T-helper 1 cell treated with Interleukin-12 subunit alpha and Interleukin-12 subunit beta and Interleukin-4 antibody, amounts not matched to agents 30 μg/mL and 1 μg/mL, for 36 hours (primary cell): ENCODE data around the gene EXOC4.

Experiments used
- H3K27ac Mint-ChIP-seq: one replicate; pipeline ENCODE4 v1.8.0; 2021; ENCODE audit warnings: mild to moderate bottlenecking, mixed read lengths
- H3K27me3 Mint-ChIP-seq: one replicate; pipeline ENCODE4 v1.8.0; 2021; ENCODE audit warnings: low read depth, mixed read lengths
- H3K36me3 Mint-ChIP-seq: one replicate; pipeline ENCODE4 v1.8.0; 2021; ENCODE audit warnings: low read depth, mixed read lengths
- H3K4me1 Mint-ChIP-seq: one replicate; pipeline ENCODE4 v1.8.0; 2021; ENCODE audit warnings: low read depth, mixed read lengths
- H3K4me3 Mint-ChIP-seq: one replicate; pipeline ENCODE4 v1.8.0; 2021; ENCODE audit warnings: mild to moderate bottlenecking, moderate library complexity, mixed read lengths
- H3K9me3 Mint-ChIP-seq: one replicate; pipeline ENCODE4 v1.8.0; 2021; ENCODE audit warnings: mixed read lengths

The EXOC4 gene

GRCh38 chr7:133353775-133354174 is 100.9 kb downstream of the EXOC4 start:
- peaks cover 31% of the 10 kb centered on the region for H3K9me3 Mint-ChIP-seq
- no peak overlapping the region for H3K4me3 Mint-ChIP-seq
- no peak overlapping the region for H3K27ac Mint-ChIP-seq
- peaks cover 2% of the 10 kb centered on the region for H3K4me1 Mint-ChIP-seq
- peaks cover 11% of the 10 kb centered on the region for H3K36me3 Mint-ChIP-seq
- no peaks in the 10 kb centered on the region for H3K27me3 Mint-ChIP-seq

DNA sequence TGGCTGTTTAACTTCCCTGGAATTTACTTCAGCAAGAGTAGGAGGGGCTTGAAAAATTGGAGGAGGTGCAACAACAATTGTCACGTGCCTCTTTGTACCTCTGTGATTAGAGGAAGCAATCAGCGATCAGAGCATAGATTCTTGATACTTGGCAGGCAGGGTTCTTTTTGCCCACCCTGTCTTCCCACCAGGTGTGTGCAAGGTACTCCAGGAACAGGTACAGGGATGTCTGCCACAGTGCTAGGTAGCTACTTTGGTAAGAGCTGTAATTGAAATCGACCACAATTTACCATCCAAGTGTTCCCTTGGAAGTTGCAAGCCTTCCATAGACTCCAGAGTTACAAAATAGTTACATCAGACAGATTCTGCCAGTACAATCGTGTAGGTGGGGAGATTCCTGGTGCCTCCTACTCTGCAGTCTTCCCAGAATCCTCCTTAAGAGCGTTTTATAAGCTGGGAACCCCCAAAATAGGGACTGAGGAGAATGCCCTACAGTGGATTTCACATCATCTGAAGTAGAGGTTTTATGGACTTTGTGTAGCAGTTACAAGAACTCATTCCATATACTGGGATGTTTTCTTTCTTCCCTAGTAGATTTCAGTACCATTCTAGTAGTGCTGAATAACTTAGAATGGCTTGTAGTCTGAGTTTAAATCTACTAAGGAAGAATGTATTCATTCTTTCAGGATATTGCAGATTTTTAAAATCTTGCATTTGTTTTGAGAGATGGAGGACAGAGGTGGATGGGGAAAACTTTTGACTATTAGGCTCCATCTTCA is 101.9 kb downstream of the EXOC4 start:
- H3K36me3 Mint-ChIP-seq, result peaks cover 10% of the 10 kb centered on the region
- no peak overlapping the region for H3K27ac Mint-ChIP-seq
- no peaks in the 10 kb centered on the region for H3K4me1 Mint-ChIP-seq
- no peaks in the 10 kb centered on the region for H3K27me3 Mint-ChIP-seq
- H3K9me3 Mint-ChIP-seq, result peaks cover 31% of the 10 kb centered on the region
- no peak overlapping the region for H3K4me3 Mint-ChIP-seq

DNA sequence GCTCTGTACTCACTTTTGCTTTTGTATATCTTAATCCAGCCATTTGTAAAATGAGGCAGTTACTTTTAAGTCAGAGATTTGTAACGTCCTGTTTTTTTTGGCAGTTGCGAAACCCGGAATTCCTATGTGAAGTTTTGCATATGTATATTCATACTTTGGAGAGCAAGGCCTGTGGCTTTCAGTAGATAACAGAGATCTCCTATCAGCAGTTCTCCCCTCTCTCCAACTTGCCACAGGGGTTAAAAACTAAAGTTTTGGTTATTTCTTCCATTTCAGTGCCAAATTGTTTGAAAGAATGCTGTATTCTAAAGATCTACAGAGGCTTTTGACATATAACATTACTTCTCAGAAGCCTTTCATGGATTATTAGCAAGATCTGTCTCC is 102.4 kb downstream of the EXOC4 start:
- Mint-ChIP-seq H3K27ac (no peak overlapping the region), H3K4me1 (no peaks in the 10 kb centered on the region), H3K27me3 (no peaks in the 10 kb centered on the region), H3K9me3 (peaks cover 27% of the 10 kb centered on the region), H3K36me3 (peaks cover 8% of the 10 kb centered on the region), H3K4me3 (no peak overlapping the region)

DNA sequence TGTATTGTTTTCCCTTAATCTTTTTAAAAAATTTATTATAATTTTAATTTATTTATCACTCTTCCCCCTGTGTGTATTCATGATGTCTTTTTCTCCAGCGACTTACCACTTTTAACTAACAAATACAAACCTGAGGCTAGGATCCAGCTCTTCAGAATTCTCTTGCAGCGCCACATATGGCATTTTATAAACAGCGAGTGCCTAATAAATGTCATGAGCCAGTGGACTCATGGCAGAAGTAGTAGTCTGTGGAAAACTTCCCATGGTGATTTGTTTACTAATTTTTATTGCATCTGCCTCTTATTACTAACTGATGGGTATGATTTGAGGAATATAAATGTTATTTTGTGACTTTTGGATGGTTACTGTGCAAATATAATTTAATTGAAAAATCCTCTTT is 102.9 kb downstream of the EXOC4 start:
- H3K27ac Mint-ChIP-seq, result no peak overlapping the region
- no peaks in the 10 kb centered on the region for H3K27me3 Mint-ChIP-seq
- peaks cover 25% of the 10 kb centered on the region for H3K9me3 Mint-ChIP-seq
- H3K4me3 Mint-ChIP-seq, result no peak overlapping the region
- H3K36me3 Mint-ChIP-seq, result peaks cover 6% of the 10 kb centered on the region
- H3K4me1 Mint-ChIP-seq, result no peaks in the 10 kb centered on the region

DNA sequence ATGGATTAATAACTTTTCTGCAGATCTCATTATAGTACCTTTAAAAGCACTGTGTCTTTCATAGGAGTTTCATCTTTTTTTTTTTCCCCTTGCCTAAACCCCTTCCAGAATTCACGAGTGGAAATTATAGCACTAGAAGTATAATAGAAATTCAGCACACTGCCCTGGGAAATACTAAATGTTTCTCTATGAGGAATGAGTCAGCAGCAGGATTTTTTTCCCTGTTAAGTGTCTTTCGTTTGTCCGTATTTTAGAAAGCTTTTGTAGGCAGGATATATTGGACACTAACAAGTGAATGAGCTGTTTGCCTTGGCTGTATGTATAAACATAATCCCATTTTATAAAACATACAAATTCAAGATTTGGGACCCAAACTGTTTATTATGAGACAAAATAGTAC is 105.8 kb downstream of the EXOC4 start:
- peaks cover 4% of the 10 kb centered on the region for H3K36me3 Mint-ChIP-seq
- no peak overlapping the region for H3K27ac Mint-ChIP-seq
- no peaks in the 10 kb centered on the region for H3K4me1 Mint-ChIP-seq
- no peaks in the 10 kb centered on the region for H3K27me3 Mint-ChIP-seq
- H3K4me3 Mint-ChIP-seq, result no peak overlapping the region
- peaks cover 4% of the 10 kb centered on the region for H3K9me3 Mint-ChIP-seq

DNA sequence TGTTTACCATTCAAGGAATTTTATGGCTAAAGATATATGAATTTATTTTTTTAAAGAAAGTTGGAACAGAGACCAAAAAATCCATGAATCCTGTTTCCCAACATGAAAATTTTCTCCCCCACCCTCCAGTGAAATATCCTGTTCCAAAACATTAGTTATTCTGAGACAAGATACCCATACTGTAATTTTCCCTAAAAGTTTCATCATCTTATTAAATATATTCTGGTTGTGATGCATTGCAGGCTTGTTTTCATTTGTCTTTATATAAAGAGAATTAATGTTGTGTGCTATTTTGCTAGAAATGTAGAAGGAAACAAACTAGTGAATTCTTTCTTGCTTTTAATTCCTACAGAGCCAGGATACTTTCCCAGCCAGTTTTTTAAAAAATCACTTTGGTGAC is 106.6 kb downstream of the EXOC4 start:
- Mint-ChIP-seq H3K27me3 (no peaks in the 10 kb centered on the region), H3K36me3 (peaks cover 3% of the 10 kb centered on the region), H3K4me3 (no peak overlapping the region), H3K9me3 (no peaks in the 10 kb centered on the region), H3K27ac (no peak overlapping the region), H3K4me1 (no peaks in the 10 kb centered on the region)

DNA sequence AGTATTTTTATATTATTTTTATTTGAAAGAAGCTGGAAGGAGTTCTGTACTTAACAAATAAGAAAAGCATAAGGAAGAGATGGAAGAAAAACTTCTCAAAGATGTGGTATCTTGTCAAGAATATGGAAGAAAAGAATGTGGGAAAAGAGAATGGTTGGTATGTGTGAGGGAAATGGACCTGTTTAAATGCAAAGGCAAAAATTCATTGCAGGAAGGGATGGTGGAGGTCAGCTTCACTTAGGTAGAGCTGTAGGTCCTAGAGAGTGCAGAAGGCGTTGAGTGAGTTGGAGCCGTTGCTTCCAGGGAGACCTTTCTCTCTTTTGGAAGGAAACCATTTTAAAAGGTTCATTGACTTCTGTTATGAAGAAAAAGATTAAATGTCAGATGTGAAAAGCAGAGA is 107.3 kb downstream of the EXOC4 start:
- H3K4me1 Mint-ChIP-seq, result peaks cover 2% of the 10 kb centered on the region
- no peak overlapping the region for H3K4me3 Mint-ChIP-seq
- H3K36me3 Mint-ChIP-seq, result peaks cover 3% of the 10 kb centered on the region
- no peaks in the 10 kb centered on the region for H3K27me3 Mint-ChIP-seq
- no peak overlapping the region for H3K27ac Mint-ChIP-seq
- H3K9me3 Mint-ChIP-seq, result no peaks in the 10 kb centered on the region

DNA sequence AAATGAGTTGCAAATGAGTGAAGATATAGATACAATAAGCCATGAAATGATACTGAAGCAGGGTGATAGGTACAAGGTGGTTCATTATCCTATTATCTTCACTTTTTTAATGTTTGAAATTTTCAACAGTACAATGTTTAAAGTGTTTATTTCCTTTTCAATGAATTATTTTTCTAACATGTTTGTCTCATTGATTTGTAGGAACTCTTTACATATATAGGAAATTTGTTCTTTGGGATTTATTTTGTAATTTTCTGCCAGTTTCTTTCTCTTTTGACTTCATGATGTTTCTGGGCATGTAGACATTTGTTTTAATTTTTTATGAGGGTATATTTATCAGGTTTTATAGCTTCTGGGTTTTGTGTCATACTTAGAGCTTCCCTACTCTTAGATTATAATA is 108.9 kb downstream of the EXOC4 start:
- no peaks in the 10 kb centered on the region for H3K9me3 Mint-ChIP-seq
- H3K4me1 Mint-ChIP-seq, result peaks cover 3% of the 10 kb centered on the region
- no peaks in the 10 kb centered on the region for H3K27me3 Mint-ChIP-seq
- H3K27ac Mint-ChIP-seq, result no peak overlapping the region
- H3K36me3 Mint-ChIP-seq, result peaks cover 3% of the 10 kb centered on the region
- H3K4me3 Mint-ChIP-seq, result no peak overlapping the region

GRCh38 chr7:133364959-133365690 is 112.2 kb downstream of the EXOC4 start:
- Mint-ChIP-seq H3K9me3 (no peaks in the 10 kb centered on the region), H3K4me1 (peaks cover 3% of the 10 kb centered on the region), H3K27me3 (no peaks in the 10 kb centered on the region), H3K27ac (no peak overlapping the region), H3K4me3 (no peak overlapping the region), H3K36me3 (peaks cover 1% of the 10 kb centered on the region)

DNA sequence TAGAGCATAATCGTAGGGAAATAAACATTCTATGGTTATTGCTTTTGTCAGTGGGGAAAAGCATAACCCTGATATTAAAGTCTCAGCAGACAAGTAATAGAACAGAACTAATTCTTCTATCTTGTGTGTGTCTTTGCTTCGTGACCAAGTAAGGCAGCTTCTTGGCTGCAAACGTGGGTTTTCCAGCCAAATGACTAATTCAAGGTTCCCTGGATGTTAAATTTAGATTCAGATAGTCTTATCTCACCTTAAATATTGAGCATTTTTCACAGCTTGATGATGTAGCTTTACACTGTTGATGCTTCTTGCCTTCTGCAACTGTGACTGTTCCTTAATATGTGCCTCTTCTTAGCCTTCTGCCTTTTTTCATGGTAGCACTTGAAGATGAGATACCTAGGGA is 113.0 kb downstream of the EXOC4 start:
- H3K27ac Mint-ChIP-seq, result no peak overlapping the region
- H3K27me3 Mint-ChIP-seq, result no peaks in the 10 kb centered on the region
- peaks cover 3% of the 10 kb centered on the region for H3K4me1 Mint-ChIP-seq
- H3K9me3 Mint-ChIP-seq, result no peaks in the 10 kb centered on the region
- no peaks in the 10 kb centered on the region for H3K36me3 Mint-ChIP-seq
- no peak overlapping the region for H3K4me3 Mint-ChIP-seq

DNA sequence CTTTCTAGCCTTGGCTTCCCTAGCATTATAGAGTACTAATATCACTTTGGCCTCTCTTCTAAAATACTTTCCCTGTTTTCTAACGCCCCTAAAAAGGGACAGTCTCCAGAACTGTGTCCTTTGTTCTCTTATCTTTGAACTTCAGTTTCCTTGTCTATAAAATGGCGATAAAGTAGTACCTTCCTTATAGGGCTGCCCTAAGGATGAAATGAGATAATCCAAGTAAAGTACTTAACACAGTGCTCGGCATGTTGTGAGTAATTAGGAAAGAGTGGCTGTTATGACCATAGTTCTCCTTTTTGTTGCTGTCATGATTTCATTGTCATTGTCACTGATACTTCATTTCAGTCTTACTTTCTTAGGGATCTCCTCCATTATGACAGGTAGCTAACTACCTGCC is 114.7 kb downstream of the EXOC4 start:
- Mint-ChIP-seq H3K36me3 (no peaks in the 10 kb centered on the region), H3K4me3 (no peak overlapping the region), H3K9me3 (no peaks in the 10 kb centered on the region), H3K27me3 (no peaks in the 10 kb centered on the region), H3K4me1 (peaks cover 3% of the 10 kb centered on the region), H3K27ac (no peak overlapping the region)

DNA sequence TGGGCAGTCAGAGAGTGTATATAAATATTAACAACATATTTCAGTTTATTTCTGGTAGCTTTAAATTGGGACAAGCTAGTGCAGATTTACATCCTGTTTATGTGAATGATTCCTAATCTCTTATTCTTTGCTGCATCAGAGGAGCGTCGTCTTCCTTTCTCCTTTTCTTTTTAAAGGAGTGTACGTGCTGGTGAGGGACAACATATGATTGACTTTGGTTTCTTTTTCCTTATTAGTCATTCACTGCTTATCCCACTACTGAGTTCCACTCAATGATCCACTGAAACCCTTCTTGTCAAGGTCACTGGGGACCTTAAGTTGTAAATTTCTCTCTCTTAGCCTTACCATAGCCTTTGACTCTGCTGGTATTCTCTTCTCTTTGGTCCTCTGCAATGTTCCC is 116.3 kb downstream of the EXOC4 start:
- Mint-ChIP-seq H3K4me1 (peaks cover 3% of the 10 kb centered on the region), H3K9me3 (no peaks in the 10 kb centered on the region), H3K36me3 (no peaks in the 10 kb centered on the region)

GRCh38 chr7:133371616-133372015 is 118.7 kb downstream of the EXOC4 start:
- Mint-ChIP-seq H3K4me1 (no peaks in the 10 kb centered on the region), H3K36me3 (peaks cover 9% of the 10 kb centered on the region), H3K27ac (no peak overlapping the region), H3K9me3 (no peaks in the 10 kb centered on the region), H3K27me3 (no peaks in the 10 kb centered on the region), H3K4me3 (no peak overlapping the region)

More for the DNA sequence above, 116.3 kb downstream of the EXOC4 start:
- Mint-ChIP-seq H3K27me3 (no peaks in the 10 kb centered on the region), H3K27ac (no peak overlapping the region), H3K4me3 (no peak overlapping the region)

GRCh38 chr7:133372337-133372736 is 119.5 kb downstream of the EXOC4 start:
- H3K36me3 Mint-ChIP-seq, result peaks cover 9% of the 10 kb centered on the region
- H3K4me1 Mint-ChIP-seq, result no peaks in the 10 kb centered on the region
- H3K27me3 Mint-ChIP-seq, result no peaks in the 10 kb centered on the region
- no peak overlapping the region for H3K4me3 Mint-ChIP-seq
- H3K27ac Mint-ChIP-seq, result no peak overlapping the region
- no peaks in the 10 kb centered on the region for H3K9me3 Mint-ChIP-seq

- H3K4me3 Mint-ChIP-seq, result no peak overlapping the region
- H3K27ac Mint-ChIP-seq, result no peak overlapping the region
- H3K27me3 Mint-ChIP-seq, result no peaks in the 10 kb centered on the region
- no peaks in the 10 kb centered on the region for H3K4me1 Mint-ChIP-seq
- no peaks in the 10 kb centered on the region for H3K9me3 Mint-ChIP-seq
- H3K36me3 Mint-ChIP-seq, result peaks cover 9% of the 10 kb centered on the region
Measured at GRCh38 chr7:133376514-133376913, 123.6 kb downstream of the EXOC4 start.
